Measurements from ENCODE around the gene GSK3B.

Gene GSK3B

GRCh38 chr3:119809249-119810017 lies 284.8 kb downstream of the GSK3B start:
- peak; percentile 23 for DNase-seq

- no peak for DNase-seq
Observed at GRCh38 chr3:119808843-119809242, 285.4 kb downstream of the GSK3B start.

GRCh38 chr3:119808244-119808643 lies 286.0 kb downstream of the GSK3B start:
- no peak for DNase-seq

- no peak for DNase-seq
Observed at GRCh38 chr3:119800844-119801243, 293.4 kb downstream of the GSK3B start.

GRCh38 chr3:119796785-119797184 lies 297.5 kb downstream of the GSK3B start:
- no peak for DNase-seq

- DNase-seq = no peak
Observed at GRCh38 chr3:119796368-119796767, 297.9 kb downstream of the GSK3B start.

GRCh38 chr3:119795849-119796248 lies 298.4 kb downstream of the GSK3B start:
- no peak for DNase-seq

- peak; percentile 79 for DNase-seq
Observed at GRCh38 chr3:119794971-119795612, 299.2 kb downstream of the GSK3B start.

- DNase-seq = no peak
Observed at GRCh38 chr3:119794401-119794800, 299.8 kb downstream of the GSK3B start.

GRCh38 chr3:119792270-119792669 lies 302.0 kb downstream of the GSK3B start:
- no peak for DNase-seq

- DNase-seq = no peak
Observed at GRCh38 chr3:119790369-119790768, 303.9 kb downstream of the GSK3B start.

GRCh38 chr3:119786409-119786808 lies 307.8 kb downstream of the GSK3B start:
- DNase-seq = no peak

- DNase-seq = peak; percentile 79
Observed at GRCh38 chr3:119783883-119784282, 310.4 kb downstream of the GSK3B start.

GRCh38 chr3:119783255-119783654 lies 311.0 kb downstream of the GSK3B start:
- DNase-seq = peak; percentile 14

- no peak for DNase-seq
Observed at GRCh38 chr3:119782460-119782859, 311.8 kb downstream of the GSK3B start.

- peak; percentile 37 for DNase-seq
Observed at GRCh38 chr3:119781330-119782198, 312.7 kb downstream of the GSK3B start, which contains the start of gene NR1I2. TSS of gene NR1I2 (plus strand) at chr3:119782101.

- peak; percentile 37 for DNase-seq
Observed at GRCh38 chr3:119779731-119780383, 314.4 kb downstream of the GSK3B start.

- no peak for DNase-seq
Observed at GRCh38 chr3:119778811-119779210, 315.4 kb downstream of the GSK3B start.

- no peak for DNase-seq
Observed at GRCh38 chr3:119778176-119778575, 316.1 kb downstream of the GSK3B start.

- DNase-seq = no peak
Observed at GRCh38 chr3:119776304-119776703, 317.9 kb downstream of the GSK3B start.

GRCh38 chr3:119774444-119774843 lies 319.8 kb downstream of the GSK3B start:
- DNase-seq = no peak
